Stomach (tissue), 4 donors: ENCODE measurements around the gene CCDC13.

Experiments used
- CTCF ChIP-seq, 7 experiments: fragments of 450-650 bp in 4 of 7; fragments of 200-600 bp in 3 of 7; sonication (generic) in 3 of 7; IDR thresholded peaks; one replicate each; pipeline ENCODE4 v1.5.1; 2016 to 2019; ENCODE audit warnings: antibody characterized with exemption in 7 of 7, control low read depth in 2 of 7, mild to moderate bottlenecking in 1 of 7
- EP300 ChIP-seq: sonication (generic); formaldehyde crosslinking; IDR thresholded peaks from one replicate; pipeline ENCODE4 v1.6.1; 2017; ENCODE audit warnings: antibody characterized with exemption
- POLR2A ChIP-seq, 4 donors: fragments of 450-650 bp; IDR thresholded peaks; one replicate each; pipeline ENCODE4 v1.6.1; 2016; ENCODE audit warnings: antibody characterized with exemption in 4 of 4, control low read depth in 2 of 4, mild to moderate bottlenecking in 1 of 4, moderate library complexity in 1 of 4
- POLR2AphosphoS5 ChIP-seq, 3 donors: sonication (generic); formaldehyde crosslinking; IDR thresholded peaks; one replicate each; pipeline ENCODE4 v1.6.1; 2016; ENCODE audit warnings: antibody characterized with exemption in 3 of 3

DNA sequence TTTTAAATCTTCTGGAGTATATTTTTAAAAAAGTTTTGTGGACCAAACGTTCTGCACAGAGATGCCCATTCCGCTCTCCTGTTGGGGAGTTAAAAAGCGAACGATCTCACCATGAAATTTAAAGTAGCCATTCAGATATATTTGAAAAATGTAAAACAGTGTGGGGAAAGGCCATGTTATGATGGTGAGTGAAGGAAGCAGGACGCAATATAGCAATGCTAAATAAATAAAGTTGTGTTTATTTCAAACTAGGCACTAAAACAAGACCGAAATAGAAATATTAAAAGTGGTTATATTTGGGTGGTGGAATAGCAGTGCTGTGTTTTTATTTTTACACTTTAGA lies 327 bp upstream of the CCDC13 start:
- TF ChIP-seq CTCF (IDR thresholded peaks at IDR 0.05) (no peak), POLR2A (IDR thresholded peaks at IDR 0.05) (no peak), EP300 (no peak), POLR2AphosphoS5 (IDR thresholded peaks at IDR 0.05) (no peak)
